Lower lobe of right lung (tissue), 2 donors: ENCODE results near the gene WDR43. TPM values are rescaled to one million over a fixed set of nuclear protein-coding genes. Genes with fewer than 3 reads are reported as not detected.
"Not testable (repeated sequence)": the region's sequence is repeated elsewhere in the genome, so short reads cannot be mapped to it uniquely, and the experiment has no call there.

Experiments used
- ATAC-seq, 2 donors: fragments of 200-7000 bp; cut with Tn5 transposase; one replicate each; pipeline ENCODE4 v1.9.1; 2020 to 2022; ENCODE audit warnings: mild to moderate bottlenecking in 2 of 2, moderate library complexity in 2 of 2
- DNase-seq: peaks from one replicate; pipeline ENCODE4 v3.0.0-alpha.2; 2020
- H3K27ac ChIP-seq: fragments of 200-600 bp; one replicate; pipeline ENCODE4 v1.8.0; 2022
- H3K27me3 ChIP-seq: fragments of 200-600 bp; one replicate; pipeline ENCODE4 v1.8.0; 2022; ENCODE audit warnings: low read depth
- H3K36me3 ChIP-seq: fragments of 200-600 bp; one replicate; pipeline ENCODE4 v1.8.0; 2022; ENCODE audit warnings: mild to moderate bottlenecking
- H3K4me1 ChIP-seq: fragments of 200-600 bp; one replicate; pipeline ENCODE4 v1.8.0; 2022
- H3K4me3 ChIP-seq: fragments of 200-600 bp; one replicate; pipeline ENCODE4 v1.8.0; 2022; ENCODE audit warnings: mild to moderate bottlenecking
- H3K9me3 ChIP-seq: fragments of 200-600 bp; one replicate; pipeline ENCODE4 v1.8.0; 2022
- intact Hi-C: fragments of 100-400 bp; cut with DNase I; formaldehyde crosslinking; loops from one replicate; pipeline ENCODE4 v1.11.0; 2022
- total RNA-seq: library from RNA; stranded (reverse); fragmentation: NEBNext Ultra II Directional; extraction: Animal tissue kit (Norgen Biotek cat#: 25700); gene quantifications from one replicate; pipeline ENCODE4 v1.2.1, GENCODE V29; 2021
- TF ChIP-seq, protein P1 (sequence below): fragments of 200-600 bp; IDR thresholded peaks from one replicate; pipeline ENCODE4 v1.8.0; 2022; ENCODE audit warnings: antibody characterized with exemption, mild to moderate bottlenecking
- donor health status: DM: no; HTN: yes; CAD: no; lungs with severe emphysema.

The WDR43 gene
- total RNA-seq, 1 donor from 2014 or later = 27.9 TPM

DNA sequence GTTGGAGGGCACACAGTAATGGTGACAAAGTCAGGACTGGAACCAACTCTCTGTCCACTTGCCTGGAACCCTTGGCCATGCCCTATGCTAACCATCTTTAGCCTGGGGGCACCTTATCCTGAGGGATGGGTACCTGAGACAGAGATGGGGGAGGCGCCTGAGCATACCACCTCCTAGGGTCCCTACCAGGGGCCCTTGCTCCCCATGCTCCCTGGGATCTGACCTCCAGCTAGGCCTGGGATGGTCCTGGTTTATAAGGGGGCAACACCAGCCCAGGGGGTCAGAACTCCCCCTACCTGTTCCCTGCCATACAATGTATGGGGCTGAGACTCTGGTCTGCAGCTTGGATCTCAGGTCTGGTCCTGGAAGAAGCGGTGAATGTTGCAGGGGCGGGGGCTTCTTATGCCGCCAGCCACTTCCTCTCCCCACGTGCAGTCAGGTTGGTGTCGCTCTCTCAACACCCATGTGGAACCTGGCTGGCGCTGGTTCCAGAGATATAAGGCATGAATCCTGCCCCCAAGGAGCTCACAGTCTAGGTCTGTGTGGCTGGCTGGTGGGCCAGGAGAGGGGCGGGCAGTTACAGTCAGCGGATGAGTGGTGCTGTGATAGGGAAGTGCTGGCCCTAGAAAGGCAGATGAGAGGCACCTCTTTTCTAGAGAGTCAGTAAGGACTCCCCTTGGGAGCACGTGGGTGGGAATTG is 82.9 kb downstream of the WDR43 start:
- DNase-seq = no peak
- Histone ChIP-seq H3K4me1 (peaks cover 16% of the 10 kb centered on the region), H3K27ac (no peak overlapping the region), H3K36me3 (no peaks in the 10 kb centered on the region), H3K4me3 (no peak overlapping the region), H3K27me3 (no peaks in the 10 kb centered on the region), H3K9me3 (no peaks in the 10 kb centered on the region)
- ATAC-seq = no peak
- TF ChIP-seq, protein P1, sequence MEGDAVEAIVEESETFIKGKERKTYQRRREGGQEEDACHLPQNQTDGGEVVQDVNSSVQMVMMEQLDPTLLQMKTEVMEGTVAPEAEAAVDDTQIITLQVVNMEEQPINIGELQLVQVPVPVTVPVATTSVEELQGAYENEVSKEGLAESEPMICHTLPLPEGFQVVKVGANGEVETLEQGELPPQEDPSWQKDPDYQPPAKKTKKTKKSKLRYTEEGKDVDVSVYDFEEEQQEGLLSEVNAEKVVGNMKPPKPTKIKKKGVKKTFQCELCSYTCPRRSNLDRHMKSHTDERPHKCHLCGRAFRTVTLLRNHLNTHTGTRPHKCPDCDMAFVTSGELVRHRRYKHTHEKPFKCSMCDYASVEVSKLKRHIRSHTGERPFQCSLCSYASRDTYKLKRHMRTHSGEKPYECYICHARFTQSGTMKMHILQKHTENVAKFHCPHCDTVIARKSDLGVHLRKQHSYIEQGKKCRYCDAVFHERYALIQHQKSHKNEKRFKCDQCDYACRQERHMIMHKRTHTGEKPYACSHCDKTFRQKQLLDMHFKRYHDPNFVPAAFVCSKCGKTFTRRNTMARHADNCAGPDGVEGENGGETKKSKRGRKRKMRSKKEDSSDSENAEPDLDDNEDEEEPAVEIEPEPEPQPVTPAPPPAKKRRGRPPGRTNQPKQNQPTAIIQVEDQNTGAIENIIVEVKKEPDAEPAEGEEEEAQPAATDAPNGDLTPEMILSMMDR = no peak
- intact Hi-C loops = no loop called here

- intact Hi-C loops, H3K4me3 ChIP-seq, DNase-seq, H3K9me3 ChIP-seq, H3K36me3 ChIP-seq, H3K27ac ChIP-seq, H3K27me3 ChIP-seq, ATAC-seq: not testable (repeated sequence)
- peaks cover 16% of the 10 kb centered on the region for H3K4me1 ChIP-seq
These were observed 83.5 kb downstream of the WDR43 start for GRCh38 chr2:28978001-28978400.

GRCh38 chr2:28978606-28979005 is 84.1 kb downstream of the WDR43 start:
- Histone ChIP-seq H3K27me3 (no peaks in the 10 kb centered on the region), H3K36me3 (no peaks in the 10 kb centered on the region), H3K4me3 (no peak overlapping the region), H3K4me1 (peaks cover 16% of the 10 kb centered on the region), H3K9me3 (no peaks in the 10 kb centered on the region), H3K27ac (no peak overlapping the region)
- intact Hi-C loops = no loop called here
- TF ChIP-seq, protein P1 = no peak
- DNase-seq (no peak), ATAC-seq (no peak)

GRCh38 chr2:28979041-28979440 is 84.6 kb downstream of the WDR43 start:
- Histone ChIP-seq H3K4me1 (peaks cover 16% of the 10 kb centered on the region), H3K9me3 (no peaks in the 10 kb centered on the region), H3K27me3 (no peaks in the 10 kb centered on the region), H3K27ac (no peak overlapping the region), H3K36me3 (no peaks in the 10 kb centered on the region), H3K4me3 (no peak overlapping the region)
- DNase-seq (no peak), ATAC-seq (no peak)
- intact Hi-C loops = no loop called here
- TF ChIP-seq, protein P1 = no peak

- DNase-seq = no peak
These were observed 85.3 kb downstream of the WDR43 start for GRCh38 chr2:28979576-28980366.

More at GRCh38 chr2:28979576-28980366, 85.3 kb downstream of the WDR43 start:
- no peaks in the 10 kb centered on the region for H3K27me3 ChIP-seq
- H3K36me3 ChIP-seq = no peaks in the 10 kb centered on the region
- intact Hi-C loops = no loop called here
- no peaks in the 10 kb centered on the region for H3K9me3 ChIP-seq
- TF ChIP-seq, protein P1 = no peak
- H3K4me1 ChIP-seq = peaks cover 16% of the 10 kb centered on the region
- no peak overlapping the region for H3K4me3 ChIP-seq
- H3K27ac ChIP-seq = no peak overlapping the region
- ATAC-seq = no peak
